ENCODE results near the gene KCTD14. TPM values are rescaled to one million over a fixed set of nuclear protein-coding genes. Genes with fewer than 3 reads are reported as not detected.
A peak's percentile ranks its signal among the peaks of the same experiment; 100 is the strongest.

Gene KCTD14
- total RNA-seq, 1 experiment from 2014 or later: 17.6 TPM

GRCh38 chr11:78050964-78051831, 28.1 kb upstream of the KCTD14 start:
- intact Hi-C loops (cut with micrococcal nuclease; ENCODE audit: unreplicated experiment): no loop called here
- Mint-ChIP-seq H3K4me3 (ENCODE audit: low read depth, unreplicated experiment) (no peak overlapping the region), H3K36me3 (ENCODE audit: insufficient read depth, unreplicated experiment) (peaks cover under 1% of the 10 kb centered on the region), H3K9me3 (ENCODE audit: low read depth, unreplicated experiment) (no peaks in the 10 kb centered on the region), H3K27ac (ENCODE audit: unreplicated experiment) (no peak overlapping the region), H3K4me1 (ENCODE audit: low read depth, unreplicated experiment) (peaks cover 13% of the 10 kb centered on the region), H3K27me3 (ENCODE audit: unreplicated experiment) (no peaks in the 10 kb centered on the region)
- TF ChIP-seq CTCF (IDR thresholded peaks at IDR 0.05; ENCODE audit: unreplicated experiment): no peak
- no peak for DNase-seq
- no TSS peak for BruUV-seq (replicated peaks)
- CTCF ChIA-PET: interaction anchor here (0.7 kb wide), 1 partner anchor 48 kb away, joined by 3 read pairs; no protein-coding TSS in a partner anchor

GRCh38 chr11:78049348-78049747, 26.3 kb upstream of the KCTD14 start:
- Mint-ChIP-seq H3K9me3 (ENCODE audit: low read depth, unreplicated experiment) (no peaks in the 10 kb centered on the region), H3K27me3 (ENCODE audit: unreplicated experiment) (no peaks in the 10 kb centered on the region), H3K36me3 (ENCODE audit: insufficient read depth, unreplicated experiment) (peaks cover 8% of the 10 kb centered on the region), H3K4me3 (ENCODE audit: low read depth, unreplicated experiment) (no peak overlapping the region), H3K4me1 (ENCODE audit: low read depth, unreplicated experiment) (peaks cover 24% of the 10 kb centered on the region), H3K27ac (ENCODE audit: unreplicated experiment) (no peak overlapping the region)
- intact Hi-C loops (cut with micrococcal nuclease; ENCODE audit: unreplicated experiment): loop anchor here (5.0 to 10.0 kb wide), 2 partner anchors 55 to 272 kb away; partner anchors contain the start of gene INTS4
- TF ChIP-seq CTCF (IDR thresholded peaks at IDR 0.05; ENCODE audit: unreplicated experiment): no peak
- no peak for DNase-seq
- CTCF ChIA-PET: no interaction called here
- no TSS peak for BruUV-seq (replicated peaks)

- BruUV-seq (replicated peaks): no TSS peak
- Mint-ChIP-seq H3K27me3 (ENCODE audit: unreplicated experiment) (no peaks in the 10 kb centered on the region), H3K4me1 (ENCODE audit: low read depth, unreplicated experiment) (peaks cover 27% of the 10 kb centered on the region), H3K4me3 (ENCODE audit: low read depth, unreplicated experiment) (no peak overlapping the region), H3K27ac (ENCODE audit: unreplicated experiment) (no peak overlapping the region), H3K36me3 (ENCODE audit: insufficient read depth, unreplicated experiment) (peaks cover 8% of the 10 kb centered on the region), H3K9me3 (ENCODE audit: low read depth, unreplicated experiment) (no peaks in the 10 kb centered on the region)
- no peak for TF ChIP-seq CTCF (IDR thresholded peaks at IDR 0.05; ENCODE audit: unreplicated experiment)
- no peak for DNase-seq
- intact Hi-C loops (cut with micrococcal nuclease; ENCODE audit: unreplicated experiment): loop anchor here (5.0 to 10.0 kb wide), 2 partner anchors 54 to 271 kb away; partner anchors contain the start of gene INTS4
- CTCF ChIA-PET: interaction anchor here (0.6 kb wide), 1 partner anchor 59 kb away, joined by 3 read pairs; no protein-coding TSS in a partner anchor
Observed at GRCh38 chr11:78048561-78048960, 25.5 kb upstream of the KCTD14 start.

- DNase-seq: no peak
- H3K36me3 Mint-ChIP-seq (ENCODE audit: insufficient read depth, unreplicated experiment): peaks cover 8% of the 10 kb centered on the region
- H3K4me3 Mint-ChIP-seq (ENCODE audit: low read depth, unreplicated experiment): peak overlapping the region; percentile 74
- CTCF ChIA-PET: interaction anchor here (0.6 to 1.6 kb wide), 6 partner anchors 16 to 198 kb away, joined by 3 to 5 read pairs (median 4); partner anchors contain the start of gene INTS4
- no peak overlapping the region for H3K27ac Mint-ChIP-seq (ENCODE audit: unreplicated experiment)
- peaks cover 32% of the 10 kb centered on the region for H3K4me1 Mint-ChIP-seq (ENCODE audit: low read depth, unreplicated experiment)
- intact Hi-C loops (cut with micrococcal nuclease; ENCODE audit: unreplicated experiment): loop anchor here (1.0 to 10.0 kb wide), 3 partner anchors 34 to 269 kb away; partner anchors contain the start of gene INTS4
- no TSS peak for BruUV-seq (replicated peaks)
- TF ChIP-seq CTCF (IDR thresholded peaks at IDR 0.05; ENCODE audit: unreplicated experiment): no peak
- no peaks in the 10 kb centered on the region for H3K27me3 Mint-ChIP-seq (ENCODE audit: unreplicated experiment)
- H3K9me3 Mint-ChIP-seq (ENCODE audit: low read depth, unreplicated experiment): no peaks in the 10 kb centered on the region
Observed at GRCh38 chr11:78046486-78046854, 23.4 kb upstream of the KCTD14 start.
